IPS-NIHi11 (cell line): Measurements from ENCODE around the gene S100B.

Experiments
- DNase-seq: peaks from one replicate; pipeline ENCODE4 v3.0.0; 2012; ENCODE audit warnings: mixed read lengths, low spot score

The S100B gene

GRCh38 chr21:46560568-46561444 lies 44.1 kb downstream of the S100B start:
- peak; percentile 6 for DNase-seq

- peak; percentile 12 for DNase-seq
Observed at GRCh38 chr21:46559291-46559983, 45.4 kb downstream of the S100B start.

GRCh38 chr21:46557919-46558392 lies 46.9 kb downstream of the S100B start:
- DNase-seq: peak; percentile 13

DNA sequence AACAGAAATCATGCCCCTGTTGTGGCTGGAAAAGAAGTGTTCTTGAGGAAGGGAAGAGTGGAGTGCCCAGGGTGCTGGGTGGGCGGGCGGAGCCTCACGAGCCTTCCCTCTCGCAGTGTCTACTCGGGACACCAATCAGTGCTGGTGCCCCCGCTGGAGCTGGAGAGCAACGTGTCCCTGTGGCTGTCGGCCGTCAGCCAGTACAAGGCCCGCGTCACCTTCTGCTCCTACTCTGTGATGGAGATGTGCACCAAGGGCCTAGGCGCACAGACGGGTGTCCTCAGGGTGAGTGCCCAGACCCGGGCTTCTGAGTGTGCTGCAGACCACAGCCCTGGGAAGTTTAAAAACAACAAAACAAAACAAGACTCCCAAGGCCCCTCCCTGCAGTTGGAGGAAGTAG lies 47.4 kb downstream of the S100B start:
- DNase-seq: peak; percentile 48

- DNase-seq: peak; percentile 2
Observed at GRCh38 chr21:46556802-46557201, 48.1 kb downstream of the S100B start.

DNA sequence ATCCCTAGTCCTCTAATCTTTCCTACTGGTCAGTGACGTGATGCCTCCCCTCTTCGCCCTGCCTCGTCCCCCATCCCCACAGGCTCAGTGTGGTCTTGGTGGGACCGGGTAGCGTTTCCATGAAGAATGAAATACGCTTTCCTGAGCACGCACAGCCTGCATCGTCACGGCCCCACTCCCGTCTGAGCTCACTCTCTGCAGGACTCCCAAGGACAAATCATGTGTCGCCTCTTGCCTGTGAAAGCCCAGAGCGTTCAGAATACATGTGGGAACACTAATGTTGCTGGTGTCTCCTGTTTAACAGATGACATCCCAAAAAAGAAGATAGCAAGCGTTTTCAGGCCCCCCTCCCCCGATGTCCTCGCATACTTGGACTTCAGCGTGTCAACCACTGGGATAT lies 49.2 kb downstream of the S100B start:
- DNase-seq: peak; percentile 2

GRCh38 chr21:46555225-46555617 lies 49.7 kb downstream of the S100B start:
- no peak for DNase-seq

GRCh38 chr21:46554431-46555224 lies 50.3 kb downstream of the S100B start:
- no peak for DNase-seq

DNA sequence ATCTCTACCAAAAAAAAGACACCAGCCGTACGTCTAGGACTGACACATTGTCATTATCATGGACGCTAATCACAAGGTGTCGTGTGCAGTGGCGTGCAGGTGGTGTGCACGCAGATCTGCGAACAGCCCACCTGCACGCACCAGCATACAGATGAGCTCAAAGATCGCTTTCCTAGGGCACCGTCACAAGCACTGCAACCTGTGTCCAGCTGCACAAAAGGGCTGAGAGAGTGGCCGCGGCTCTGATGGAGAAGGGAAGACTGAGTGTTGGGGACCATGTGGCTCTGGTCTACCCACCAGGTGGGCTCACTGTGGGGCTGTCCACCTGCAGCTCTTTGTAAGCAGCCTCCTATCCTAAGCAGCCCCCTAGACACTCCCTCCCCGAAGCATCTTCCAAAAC lies 50.9 kb downstream of the S100B start:
- no peak for DNase-seq

- DNase-seq: no peak
Observed at GRCh38 chr21:46552865-46553379, 52.0 kb downstream of the S100B start.

GRCh38 chr21:46552274-46552673 lies 52.6 kb downstream of the S100B start:
- DNase-seq: no peak

DNA sequence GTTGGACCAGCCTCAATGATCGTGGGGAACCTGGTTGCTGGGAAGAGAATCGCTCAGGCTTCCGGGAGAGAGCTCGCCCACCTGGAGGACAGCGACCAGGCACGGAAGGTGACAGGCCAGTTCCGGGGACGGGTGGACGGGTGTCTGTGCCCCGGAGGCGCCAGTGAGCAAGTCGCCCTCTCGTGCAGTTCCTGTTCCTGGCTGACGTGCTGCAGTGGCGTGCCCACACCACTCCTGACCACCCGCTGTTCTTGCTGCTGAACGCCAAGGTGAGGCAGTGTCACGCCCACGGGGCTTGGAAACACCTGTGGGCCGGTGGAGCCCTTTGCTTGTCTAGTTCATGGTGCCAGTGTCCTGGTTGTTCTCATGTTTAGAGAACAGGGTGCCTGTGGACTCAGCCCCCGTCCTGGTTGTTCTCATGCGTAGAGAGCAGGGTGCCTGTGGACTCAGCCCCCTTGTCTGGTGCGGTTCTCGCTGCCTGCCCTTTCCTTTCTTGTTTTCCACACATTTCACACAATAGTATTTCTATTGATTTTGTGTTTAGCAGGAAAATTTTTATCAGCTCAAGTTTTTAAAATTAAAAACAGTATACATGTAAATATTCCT lies 53.1 kb downstream of the S100B start:
- no peak for DNase-seq

DNA sequence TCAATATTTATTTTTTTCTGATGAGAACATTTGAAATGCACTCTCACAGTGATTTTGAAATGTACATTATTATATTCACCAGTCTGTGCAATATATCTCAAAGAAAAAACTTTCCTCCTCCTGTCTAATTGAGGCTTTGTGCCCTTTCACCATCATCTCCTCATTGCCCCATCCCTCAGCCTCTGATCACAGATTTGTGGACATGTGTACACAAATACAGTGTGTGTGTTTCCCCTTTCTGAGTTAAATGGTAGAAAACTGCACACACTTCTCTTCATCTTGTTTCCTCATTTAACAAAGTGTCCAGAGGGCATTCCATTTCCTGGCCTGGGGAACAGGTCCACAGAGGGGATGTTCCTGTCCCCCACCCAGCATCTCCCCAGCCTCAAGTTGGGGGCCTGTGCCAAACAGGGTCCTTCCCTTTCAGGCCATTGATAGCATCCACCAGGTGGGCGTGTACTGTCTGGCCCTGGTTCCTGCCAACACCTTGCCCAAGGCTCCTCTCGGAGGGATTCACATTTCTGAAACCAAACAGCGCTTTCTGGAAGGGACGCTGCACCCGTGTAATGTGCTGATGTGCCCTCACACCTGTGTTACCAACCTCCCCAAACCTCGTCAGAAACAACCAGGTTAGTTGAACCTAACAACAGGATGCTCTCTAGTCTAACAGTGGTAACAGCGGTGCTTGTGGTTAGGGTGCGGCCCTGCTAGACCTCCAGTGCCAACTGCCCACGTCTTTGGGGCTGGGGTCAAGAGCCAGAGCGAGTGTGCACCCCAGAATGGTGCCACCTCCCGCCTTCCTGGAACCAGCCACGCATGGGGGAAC lies 54.6 kb downstream of the S100B start:
- no peak for DNase-seq

DNA sequence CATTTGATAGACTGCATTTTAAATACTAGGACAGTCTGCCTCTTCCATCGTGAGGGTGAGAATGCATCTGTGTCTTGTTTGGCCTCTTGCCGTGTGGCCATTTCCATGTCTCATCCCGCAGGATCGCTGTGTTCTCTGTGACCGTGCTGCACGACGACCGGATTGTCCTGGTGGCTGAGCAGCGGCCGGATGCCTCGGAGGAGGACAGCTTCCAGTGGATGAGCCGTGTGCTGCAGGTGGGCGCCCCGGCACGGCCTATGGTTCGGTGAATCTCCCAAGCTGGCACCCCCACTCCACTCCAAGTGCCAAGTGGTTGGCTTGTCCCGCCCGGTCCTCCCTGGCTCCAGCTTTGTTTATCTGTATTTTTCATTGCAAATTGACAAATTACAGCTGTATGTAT lies 55.2 kb downstream of the S100B start:
- no peak for DNase-seq
